Thoracic aorta (tissue), 2 donors: ENCODE results near the gene STK32B. TPM values are rescaled to one million over a fixed set of nuclear protein-coding genes. Genes with fewer than 3 reads are reported as not detected.

Source experiments
- ATAC-seq: fragments of 150-250 bp; one replicate; pipeline ENCODE4 v1.8.0; 2017; ENCODE audit warnings: low read depth; ENCODE audit not compliant: insufficient number of reproducible peaks, low FRiP score
- DNase-seq: peaks from one replicate; pipeline ENCODE4 v3.0.0-alpha.2; 2020; ENCODE audit warnings: low spot score
- H3K27ac ChIP-seq, 2 donors: fragments of 200-600 bp; sonication (generic); 1 replicate in 1 of 2; 2 replicates in 1 of 2; pipeline ENCODE4 v1.5.1; 2016; ENCODE audit warnings: mild to moderate bottlenecking in 2 of 2, moderate library complexity in 2 of 2
- H3K27me3 ChIP-seq: fragments of 200-600 bp; sonication (generic); replicated peaks from 2 replicates; pipeline ENCODE4 v1.6.0; 2016; ENCODE audit warnings: mild to moderate bottlenecking; ENCODE audit not compliant: insufficient read depth
- H3K36me3 ChIP-seq: fragments of 200-600 bp; sonication (generic); one replicate; pipeline ENCODE4 v1.5.1; 2016
- H3K4me1 ChIP-seq, 2 donors: fragments of 200-600 bp; sonication (generic); 1 replicate in 1 of 2; 2 replicates in 1 of 2; pipeline versions ENCODE4 v1.5.1 to v1.6.0; 2016; ENCODE audit warnings: low read depth in 2 of 2, mild to moderate bottlenecking in 1 of 2; ENCODE audit not compliant: control insufficient read depth in 1 of 2
- H3K4me3 ChIP-seq: fragments of 200-600 bp; sonication (generic); 2 replicates; pipeline ENCODE4 v1.5.1; 2016; ENCODE audit warnings: mild to moderate bottlenecking
- H3K9me3 ChIP-seq: fragments of 200-600 bp; sonication (generic); 2 replicates; pipeline ENCODE4 v1.5.1; 2016
- CTCF ChIP-seq: fragments of 200-600 bp; sonication (generic); IDR thresholded peaks from one replicate; pipeline ENCODE4 v1.5.1; 2019; ENCODE audit warnings: antibody characterized with exemption
- total RNA-seq, 2 donors: library from RNA; depleted of rRNA; stranded (reverse); fragments of >200 nt; gene quantifications; one replicate each; pipeline versions ENCODE4 v1.1.0 to v1.2.3, GENCODE V29; 2016

Gene STK32B
- total RNA-seq, 2 donors from 2014 or later, result 4.5 to 7.0 TPM

GRCh38 chr4:5158825-5159224 lies 107.5 kb downstream of the STK32B start:
- ATAC-seq (no peak), DNase-seq (no peak)
- Histone ChIP-seq H3K9me3 (no peaks in the 10 kb centered on the region), H3K4me1 (no peaks in the 10 kb centered on the region), H3K36me3 (no peaks in the 10 kb centered on the region), H3K27ac (no peak overlapping the region), H3K27me3 (no peaks in the 10 kb centered on the region), H3K4me3 (no peak overlapping the region)
- no peak for TF ChIP-seq CTCF

- H3K27ac ChIP-seq, result no peak overlapping the region
- no peak for DNase-seq
- H3K4me3 ChIP-seq, result no peak overlapping the region
- no peaks in the 10 kb centered on the region for H3K9me3 ChIP-seq
- no peaks in the 10 kb centered on the region for H3K27me3 ChIP-seq
- no peaks in the 10 kb centered on the region for H3K4me1 ChIP-seq
- no peaks in the 10 kb centered on the region for H3K36me3 ChIP-seq
- ATAC-seq, result no peak
- no peak for TF ChIP-seq CTCF
Observed at GRCh38 chr4:5160668-5161067, 109.4 kb downstream of the STK32B start.

GRCh38 chr4:5162909-5163508 lies 111.7 kb downstream of the STK32B start:
- Histone ChIP-seq H3K9me3 (no peaks in the 10 kb centered on the region), H3K36me3 (no peaks in the 10 kb centered on the region), H3K27ac (no peak overlapping the region), H3K4me3 (no peak overlapping the region), H3K27me3 (no peaks in the 10 kb centered on the region), H3K4me1 (no peaks in the 10 kb centered on the region)
- no peak for DNase-seq
- no peak for ATAC-seq
- no peak for TF ChIP-seq CTCF

- DNase-seq (no peak), ATAC-seq (no peak)
- no peaks in the 10 kb centered on the region for H3K9me3 ChIP-seq
- H3K36me3 ChIP-seq, result no peaks in the 10 kb centered on the region
- H3K27ac ChIP-seq, result no peak overlapping the region
- TF ChIP-seq CTCF, result no peak
- H3K27me3 ChIP-seq, result no peaks in the 10 kb centered on the region
- no peaks in the 10 kb centered on the region for H3K4me1 ChIP-seq
- no peak overlapping the region for H3K4me3 ChIP-seq
Observed at GRCh38 chr4:5164221-5164912, 113.1 kb downstream of the STK32B start.

- ATAC-seq, result no peak
- no peaks in the 10 kb centered on the region for H3K4me1 ChIP-seq
- H3K4me3 ChIP-seq, result no peak overlapping the region
- H3K27ac ChIP-seq, result no peak overlapping the region
- H3K27me3 ChIP-seq, result no peaks in the 10 kb centered on the region
- no peaks in the 10 kb centered on the region for H3K36me3 ChIP-seq
- no peaks in the 10 kb centered on the region for H3K9me3 ChIP-seq
- TF ChIP-seq CTCF, result no peak
- DNase-seq, result no peak
Observed at GRCh38 chr4:5165420-5166369, 114.4 kb downstream of the STK32B start.
